Kidney (tissue), 14 donors: ENCODE data around the gene CAPNS2. TPM values are rescaled to one million over a fixed set of nuclear protein-coding genes. Genes with fewer than 3 reads are reported as not detected.

ENCODE experiments used
- DNase-seq, 5 donors: peaks; one replicate each; pipeline ENCODE4 v3.0.0-alpha.2; 2013 to 2020
- FAIRE-seq: peaks from 2 replicates; lab custom pipeline; 2012; peaks lifted over from hg19 to GRCh38; lab: Jason Lieb, UNC
- H3K27ac ChIP-seq, 2 donors: one replicate each; pipeline ENCODE4 v1.7.0; 2013; ENCODE audit warnings: low read depth in 2 of 2, low read length in 2 of 2, inconsistent platforms in 1 of 2
- H3K27me3 ChIP-seq: one replicate; pipeline ENCODE4 v1.7.1; 2013; ENCODE audit warnings: low read length, inconsistent platforms; ENCODE audit not compliant: control insufficient read depth, insufficient read depth
- H3K36me3 ChIP-seq, 3 donors: one replicate each; pipeline versions ENCODE4 v1.7.0 to v1.7.1; 2013; ENCODE audit warnings: low read length in 3 of 3, control low read depth in 1 of 3, inconsistent platforms in 1 of 3; ENCODE audit not compliant: insufficient read depth in 3 of 3, control insufficient read depth in 2 of 3
- H3K4me1 ChIP-seq, 3 donors: one replicate each; pipeline versions ENCODE4 v1.7.0 to v1.7.1; 2013; ENCODE audit warnings: low read length in 3 of 3, inconsistent platforms in 1 of 3, low read depth in 1 of 3; ENCODE audit not compliant: control insufficient read depth in 2 of 3, insufficient read depth in 2 of 3
- H3K4me3 ChIP-seq, 3 donors: one replicate each; pipeline versions ENCODE4 v1.7.0 to v1.8.1; 2013; ENCODE audit warnings: low read length in 3 of 3, control low read depth in 1 of 3, inconsistent platforms in 1 of 3
- H3K9ac ChIP-seq, 3 donors: one replicate each; pipeline versions ENCODE4 v1.7.0 to v1.7.1; 2013; ENCODE audit warnings: low read length in 3 of 3, control low read depth in 1 of 3, inconsistent platforms in 1 of 3
- H3K9me3 ChIP-seq, 3 donors: one replicate each; pipeline versions ENCODE4 v1.7.0 to v1.7.1; 2013; ENCODE audit warnings: low read length in 3 of 3, control low read depth in 1 of 3, inconsistent platforms in 1 of 3; ENCODE audit not compliant: control insufficient read depth in 2 of 3, insufficient read depth in 1 of 3
- CTCF ChIP-seq: IDR thresholded peaks from 3 replicates; pipeline ENCODE4 v1.5.1; 2012; ENCODE audit warnings: mild to moderate bottlenecking, moderate library complexity, borderline replicate concordance; ENCODE audit not compliant: insufficient read depth; ENCODE audit errors: extremely low read depth
- intact Hi-C: fragments of 100-400 bp; cut with DNase I; formaldehyde crosslinking; loops from one replicate; pipeline ENCODE4 v1.11.1; 2022
- polyA plus RNA-seq: library from polyadenylated mRNA; stranded (reverse); fragments of 350-450 nt; fragmentation: Illumina TruSeq; extraction: RNeasy Lipid Tissue Mini Kit (QIAGEN cat#74804); gene quantifications from one replicate; pipeline ENCODE4 v1.2.3, GENCODE V29; 2014; ENCODE audit warnings: low read depth, low replicate concordance; ENCODE audit not compliant: insufficient read depth
- total RNA-seq: library from RNA; stranded (reverse); fragmentation: NEBNext Ultra II Directional; extraction: Animal tissue kit (Norgen Biotek cat#: 25700); gene quantifications from one replicate; pipeline ENCODE4 v1.2.1, GENCODE V29; 2021
- donor health status: control.
- donor health status: control.
- donor health status: control.
- donor health status: control.
- donor health status: control.
- donor health status: DM: yes; HTN: yes; CAD: no.
- donor health status: Normal renal cell carcinoma (clear cell type).

The CAPNS2 gene
- total and polyA plus RNA-seq, 2 donors from 2014 or later: 0.85 TPM; not detected in 1

- H3K27me3 ChIP-seq: no peaks in the 10 kb centered on the region
- intact Hi-C loops: loop anchor here (5.0 kb wide), 1 partner anchor 67 kb away; no protein-coding TSS in a partner anchor
- H3K27ac ChIP-seq: no peak overlapping the region
- no peaks in the 10 kb centered on the region for H3K4me1 ChIP-seq
- no peaks in the 10 kb centered on the region for H3K36me3 ChIP-seq
- no peak for TF ChIP-seq CTCF
- no peaks in the 10 kb centered on the region for H3K9me3 ChIP-seq
- no peak overlapping the region for H3K9ac ChIP-seq
- H3K4me3 ChIP-seq: no peak overlapping the region
- no peak for DNase-seq
- no peak for FAIRE-seq
These were observed 31.7 kb upstream of the CAPNS2 start for GRCh38 chr16:55534756-55535155.

- no peaks in the 10 kb centered on the region for H3K9me3 ChIP-seq
- intact Hi-C loops: loop anchor here (5.0 kb wide), 1 partner anchor 72 kb away; no protein-coding TSS in a partner anchor
- no peak for TF ChIP-seq CTCF
- H3K9ac ChIP-seq: no peak overlapping the region
- H3K27me3 ChIP-seq: no peaks in the 10 kb centered on the region
- H3K36me3 ChIP-seq: no peaks in the 10 kb centered on the region
- no peaks in the 10 kb centered on the region for H3K4me1 ChIP-seq
- DNase-seq (no peak), FAIRE-seq (no peak)
- no peak overlapping the region for H3K4me3 ChIP-seq
- H3K27ac ChIP-seq: no peak overlapping the region
These were observed 27.4 kb upstream of the CAPNS2 start for GRCh38 chr16:55539049-55539448.

- intact Hi-C loops: loop anchor here (5.0 kb wide), 1 partner anchor 72 kb away; no protein-coding TSS in a partner anchor
- Histone ChIP-seq H3K4me1 (no peaks in the 10 kb centered on the region), H3K27ac (no peak overlapping the region), H3K9ac (no peak overlapping the region), H3K36me3 (no peaks in the 10 kb centered on the region), H3K27me3 (no peaks in the 10 kb centered on the region), H3K9me3 (no peaks in the 10 kb centered on the region), H3K4me3 (no peak overlapping the region)
- TF ChIP-seq CTCF: no peak
- FAIRE-seq (no peak), DNase-seq (no peak)
These were observed 27.0 kb upstream of the CAPNS2 start for GRCh38 chr16:55539488-55539887.

GRCh38 chr16:55540221-55540620, 26.3 kb upstream of the CAPNS2 start:
- Histone ChIP-seq H3K27ac (no peak overlapping the region), H3K4me3 (no peak overlapping the region), H3K9ac (no peak overlapping the region), H3K27me3 (no peaks in the 10 kb centered on the region), H3K9me3 (no peaks in the 10 kb centered on the region), H3K36me3 (no peaks in the 10 kb centered on the region), H3K4me1 (no peaks in the 10 kb centered on the region)
- intact Hi-C loops: loop anchor here (10.0 kb wide), 1 partner anchor 165 kb away; no protein-coding TSS in a partner anchor
- no peak for TF ChIP-seq CTCF
- DNase-seq (no peak), FAIRE-seq (no peak)
